ENCODE measurements around the gene C1orf159.

- TF ChIP-seq NRF1 (IDR thresholded peaks at IDR 0.05; ENCODE audit: low read depth, low read length) (no peak), JUN (IDR thresholded peaks at IDR 0.05; ENCODE audit: low read depth, low read length) (no peak), SRF (IDR thresholded peaks at IDR 0.05; ENCODE audit: low read depth, low read length) (no peak), ZNF274 (IDR thresholded peaks at IDR 0.05; ENCODE audit: borderline replicate concordance, extremely low read depth, low read length) (no peak), JUND (IDR thresholded peaks at IDR 0.05; ENCODE audit: low read length) (no peak), SP2 (IDR thresholded peaks at IDR 0.05; ENCODE audit: low read length) (no peak), CTCF (IDR thresholded peaks at IDR 0.05; ENCODE audit: control extremely low read depth in 1 of 3, insufficient read depth in 1 of 3, low read depth in 1 of 3, low read length in 3 of 3) (no peak), KDM1A (IDR thresholded peaks at IDR 0.05; ENCODE audit: borderline replicate concordance, low read length) (no peak)
These were observed 8.0 kb upstream of the C1orf159 start for GRCh38 chr1:1123581-1124507.

All from H1 (cell line).